ENCODE data around the gene PTGER1.

The PTGER1 gene

DNA sequence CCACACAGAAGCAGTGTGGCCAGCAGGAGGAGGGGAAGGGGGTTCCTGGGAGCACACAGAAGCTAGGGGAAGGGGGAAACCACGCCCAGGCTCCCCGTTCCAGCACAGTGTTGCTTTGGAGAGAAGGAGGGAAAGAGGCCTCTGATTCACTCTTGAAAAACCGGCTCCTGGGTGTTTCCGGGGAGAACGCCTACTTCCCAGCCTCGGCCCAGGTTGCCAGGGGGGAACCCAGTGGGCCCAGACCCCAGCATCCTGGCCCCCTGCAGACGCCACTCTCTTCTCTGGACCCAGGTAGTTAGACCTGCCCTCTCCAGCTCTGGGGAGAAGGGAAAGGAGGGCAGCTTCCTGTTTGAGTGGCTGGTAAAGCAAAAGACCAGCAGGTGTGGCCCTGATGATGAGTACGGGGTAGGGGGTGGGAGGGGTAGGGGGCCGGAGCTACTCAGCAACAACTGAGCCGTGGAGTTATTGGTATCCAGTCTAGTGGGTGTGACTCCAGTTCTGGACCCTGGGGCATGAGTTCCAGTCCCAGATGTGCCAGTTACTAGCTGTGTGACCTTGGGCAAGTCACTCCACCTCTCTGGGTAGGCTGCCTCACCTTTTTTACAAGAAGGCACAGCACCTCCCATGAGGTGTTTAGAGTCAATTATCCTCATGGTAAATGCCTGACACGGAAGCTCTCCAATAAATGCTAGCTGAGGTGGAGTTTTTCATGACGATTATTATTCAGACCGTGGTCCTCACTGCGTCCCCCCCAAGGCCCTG lies 19.9 kb upstream of the PTGER1 start:
- Mint-ChIP-seq H3K27ac (peak overlapping the region; percentile 84), H3K4me3 (peak overlapping the region; percentile 85), H3K36me3 (peaks cover 9% of the 10 kb centered on the region), H3K9me3 (no peaks in the 10 kb centered on the region), H3K4me1 (peaks cover 33% of the 10 kb centered on the region), H3K27me3 (peaks cover 26% of the 10 kb centered on the region)
- no peak for DNase-seq
- CTCF ChIA-PET = interaction anchor here (0.6 to 4.6 kb wide), 6 partner anchors 9 to 62 kb away, joined by 3 to 19 read pairs (median 5); partner anchors contain the start of gene PTGER1

DNA sequence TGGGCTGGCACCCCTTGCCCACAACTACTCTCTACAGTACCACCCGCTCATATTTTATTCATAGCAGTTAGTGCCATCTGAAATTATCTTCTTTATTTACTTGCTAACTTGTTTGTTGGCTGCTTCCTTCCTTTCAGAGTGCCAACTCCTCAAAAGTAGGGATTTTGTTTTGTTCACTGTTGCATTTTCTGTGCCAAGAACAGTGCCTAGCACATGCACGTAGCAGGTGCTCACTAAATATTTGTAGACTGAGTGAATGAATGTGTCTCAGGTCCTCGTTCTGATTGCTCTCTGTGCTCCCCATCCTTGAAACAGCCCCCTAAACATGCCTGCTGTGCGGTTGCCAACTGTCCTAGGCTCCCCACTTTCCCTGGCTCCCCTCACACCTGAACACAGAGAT lies 19.3 kb upstream of the PTGER1 start:
- H3K9me3 Mint-ChIP-seq = no peaks in the 10 kb centered on the region
- peaks cover 26% of the 10 kb centered on the region for H3K27me3 Mint-ChIP-seq
- CTCF ChIA-PET = interaction anchor here (1.2 to 4.6 kb wide), 2 partner anchors 15 to 63 kb away, joined by 3 to 19 read pairs; no protein-coding TSS in a partner anchor
- peaks cover 33% of the 10 kb centered on the region for H3K4me1 Mint-ChIP-seq
- peaks cover 14% of the 10 kb centered on the region for H3K36me3 Mint-ChIP-seq
- H3K4me3 Mint-ChIP-seq = peak overlapping the region; percentile 85
- H3K27ac Mint-ChIP-seq = no peak overlapping the region
- DNase-seq = no peak

DNA sequence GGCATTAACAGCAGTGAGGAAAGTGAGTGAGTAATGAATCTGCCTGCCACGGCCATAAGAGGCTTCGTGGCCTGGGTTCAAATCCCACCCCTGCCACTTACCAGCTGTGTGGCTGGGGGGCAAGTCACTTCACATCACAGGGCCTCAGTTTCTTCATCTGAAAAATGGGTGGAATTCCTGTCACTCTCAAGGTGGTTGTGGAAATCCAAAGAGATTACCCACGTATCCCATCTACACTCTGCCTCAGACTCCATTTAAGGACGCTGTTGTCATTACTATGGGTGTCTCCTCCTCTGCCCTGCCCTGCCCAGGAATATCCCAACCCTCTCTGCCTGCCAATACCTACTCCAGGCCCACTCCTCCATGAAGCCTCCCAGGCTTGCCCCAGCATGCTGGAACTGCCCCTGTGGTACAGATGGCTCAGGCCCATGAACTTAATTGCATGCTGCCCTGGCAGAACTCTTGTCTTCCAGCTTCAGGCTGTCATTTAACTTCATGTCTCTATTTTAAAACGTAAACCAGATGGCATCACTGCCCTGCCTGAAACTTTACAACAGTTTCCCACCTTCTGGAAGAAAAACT lies 17.7 kb upstream of the PTGER1 start:
- Mint-ChIP-seq H3K9me3 (no peaks in the 10 kb centered on the region), H3K4me1 (peaks cover 33% of the 10 kb centered on the region), H3K27me3 (peaks cover 18% of the 10 kb centered on the region), H3K4me3 (no peak overlapping the region), H3K27ac (no peak overlapping the region), H3K36me3 (peaks cover 21% of the 10 kb centered on the region)
- no peak for DNase-seq
- CTCF ChIA-PET = interaction anchor here (1.1 to 2.3 kb wide), 3 partner anchors 11 to 14 kb away, joined by 5 to 17 read pairs (median 7); no protein-coding TSS in a partner anchor

DNA sequence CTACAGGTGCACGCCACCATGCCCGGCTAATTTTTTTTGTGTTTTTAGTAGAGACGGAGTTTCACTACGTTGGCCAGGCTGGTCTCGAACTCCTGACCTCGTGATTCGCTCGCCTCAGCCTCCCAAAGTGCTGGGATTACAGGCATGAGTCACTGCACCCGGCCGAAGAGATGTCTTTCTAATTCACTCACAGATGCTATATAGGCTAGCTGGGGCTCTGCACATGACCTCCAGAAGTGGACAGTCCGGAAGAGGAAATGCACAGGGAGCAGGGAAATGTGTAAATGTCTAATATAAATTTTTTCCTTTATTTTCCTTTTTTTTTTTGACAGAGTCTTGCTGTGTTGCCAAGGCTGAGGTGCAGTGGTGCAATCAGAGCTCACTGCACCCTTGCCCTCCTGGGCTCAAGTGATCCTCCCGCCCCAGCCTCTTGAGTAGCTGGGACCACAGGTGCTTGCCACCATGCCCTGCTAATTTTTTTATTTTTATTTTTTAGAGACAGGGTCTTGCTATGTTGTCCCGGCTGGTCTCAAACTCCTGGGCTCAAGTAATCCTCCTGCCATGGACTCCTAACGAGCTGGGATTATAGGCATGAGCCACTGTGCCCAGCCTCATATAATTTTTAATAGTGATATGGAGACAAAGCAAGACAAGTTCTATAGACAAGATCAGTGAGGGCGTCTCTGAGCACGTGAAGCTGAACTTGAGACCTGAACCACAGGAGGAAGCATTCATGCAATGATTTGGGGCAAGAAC lies 12.4 kb upstream of the PTGER1 start:
- no peak overlapping the region for H3K27ac Mint-ChIP-seq

DNA sequence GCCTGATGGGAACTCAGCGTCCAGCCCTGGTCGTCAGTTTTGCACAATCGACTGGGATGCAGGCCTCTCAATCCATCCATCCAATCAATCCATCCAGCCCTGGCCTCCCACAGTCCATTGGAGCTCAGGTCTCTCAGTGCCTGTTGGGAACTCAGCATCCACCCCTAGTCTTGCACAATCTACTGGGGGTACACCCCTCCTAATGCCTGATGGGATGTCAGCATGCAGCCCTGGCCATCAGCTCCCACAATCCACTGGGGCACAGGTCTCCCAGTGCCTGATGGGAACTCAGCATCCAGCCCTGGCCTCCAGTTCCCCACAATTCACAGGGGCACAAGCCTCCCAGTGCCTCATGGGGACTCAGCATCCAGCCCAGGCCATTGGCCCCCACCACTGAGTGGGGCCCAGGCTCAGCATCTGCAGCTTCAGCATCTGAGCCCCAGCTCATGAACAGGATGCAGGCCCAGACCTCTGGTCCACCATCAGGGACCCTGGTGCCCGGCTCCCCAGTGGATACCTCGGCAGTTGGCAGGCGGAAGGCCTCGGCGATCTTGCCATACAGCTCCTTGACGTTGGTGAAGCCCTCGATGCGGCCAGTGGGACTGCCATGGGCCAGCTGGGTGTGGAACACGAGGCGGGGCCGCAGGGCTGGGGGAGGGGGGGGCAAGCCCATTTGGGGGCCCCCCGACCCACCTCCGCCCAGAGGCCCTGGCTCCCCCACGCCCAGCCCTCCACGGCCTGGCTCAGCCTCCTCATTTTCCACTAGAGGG lies 7.2 kb upstream of the PTGER1 start:
- Mint-ChIP-seq H3K4me3 (no peak overlapping the region), H3K27me3 (no peaks in the 10 kb centered on the region), H3K9me3 (no peaks in the 10 kb centered on the region), H3K27ac (no peak overlapping the region), H3K4me1 (peaks cover 16% of the 10 kb centered on the region), H3K36me3 (peaks cover 20% of the 10 kb centered on the region)
- no peak for DNase-seq
- CTCF ChIA-PET = interaction anchor here (0.9 to 1.4 kb wide), 3 partner anchors 16 to 50 kb away, joined by 3 to 8 read pairs (median 5); no protein-coding TSS in a partner anchor

More for the DNA sequence above, 12.4 kb upstream of the PTGER1 start:
- CTCF ChIA-PET = interaction anchor here (1.0 to 2.5 kb wide), 5 partner anchors 9 to 31 kb away, joined by 3 to 12 read pairs (median 4); partner anchors contain the start of genes DNAJB1, GIPC1 and PTGER1
- Mint-ChIP-seq H3K27me3 (no peaks in the 10 kb centered on the region), H3K36me3 (peaks cover 28% of the 10 kb centered on the region), H3K4me3 (no peak overlapping the region), H3K9me3 (no peaks in the 10 kb centered on the region), H3K4me1 (peaks cover 11% of the 10 kb centered on the region)
- DNase-seq = no peak

DNA sequence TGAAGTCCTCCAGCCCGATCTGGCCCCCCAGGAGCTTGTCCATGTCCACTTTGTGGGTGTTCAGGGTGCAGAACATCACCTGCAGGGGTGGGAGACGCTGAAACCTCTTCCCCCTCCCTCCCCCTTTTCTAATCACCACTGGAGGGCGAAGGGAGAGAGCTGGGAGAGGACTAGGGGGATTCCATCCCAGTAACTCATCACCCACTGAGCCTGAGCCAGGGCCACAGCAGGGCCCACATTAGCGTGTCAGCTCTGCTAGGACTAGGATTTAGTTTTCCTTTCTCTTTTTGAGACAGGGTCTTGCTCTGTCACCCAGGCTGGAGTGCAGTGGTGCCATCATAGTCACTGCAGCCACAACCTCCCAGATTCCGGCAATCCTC lies 5.5 kb upstream of the PTGER1 start:
- CTCF ChIA-PET = interaction anchor here (0.6 to 4.4 kb wide), 17 partner anchors 9 to 344 kb away, joined by 3 to 31 read pairs (median 4); partner anchors contain the start of genes ASF1B, DNAJB1, GIPC1 and PKN1
- Mint-ChIP-seq H3K4me1 (peaks cover 17% of the 10 kb centered on the region), H3K9me3 (no peaks in the 10 kb centered on the region), H3K27ac (no peak overlapping the region), H3K4me3 (no peak overlapping the region), H3K36me3 (peaks cover 16% of the 10 kb centered on the region), H3K27me3 (peaks cover 12% of the 10 kb centered on the region)
- no peak for DNase-seq

DNA sequence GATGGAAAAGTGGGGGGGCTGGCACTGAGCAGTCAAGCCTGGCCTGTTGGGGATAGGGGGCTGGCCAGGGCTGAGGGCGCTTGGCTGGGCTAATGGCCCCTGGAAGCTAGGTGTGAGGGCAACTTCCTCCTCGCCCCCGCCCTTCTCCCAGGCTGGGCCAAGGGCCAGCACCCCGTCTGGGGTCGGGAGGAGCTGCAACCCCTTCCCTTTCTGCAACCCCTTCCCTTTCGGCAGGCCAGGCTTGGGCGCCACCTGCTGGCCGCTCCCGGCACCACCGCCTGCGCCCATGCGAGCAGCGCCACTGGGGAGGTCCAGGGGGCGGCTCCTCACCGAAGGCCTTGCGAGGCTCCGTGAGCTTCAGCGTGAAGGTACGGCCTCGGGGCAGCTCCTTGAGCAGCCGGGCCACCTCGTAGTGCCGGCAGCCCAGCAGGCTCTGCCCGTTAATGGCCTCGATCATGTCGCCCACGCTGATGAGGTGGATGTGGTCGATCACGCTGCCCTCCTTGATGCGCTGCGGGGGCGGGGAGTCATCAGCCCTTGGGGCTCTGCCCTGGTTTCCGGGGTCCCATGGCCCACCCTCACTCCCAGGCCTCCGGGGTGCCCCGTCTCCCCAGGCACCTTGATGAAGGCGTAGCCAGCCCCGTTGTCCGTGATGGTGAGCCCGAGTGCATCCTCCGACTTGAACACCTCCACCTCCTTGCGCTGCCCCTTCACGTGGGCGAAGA lies 5.0 kb upstream of the PTGER1 start:
- peaks cover 16% of the 10 kb centered on the region for H3K36me3 Mint-ChIP-seq
- CTCF ChIA-PET = interaction anchor here (0.6 to 4.4 kb wide), 17 partner anchors 8 to 344 kb away, joined by 3 to 31 read pairs (median 4); partner anchors contain the start of genes ASF1B, GIPC1 and PKN1
- peak; percentile 82 for DNase-seq
- H3K4me1 Mint-ChIP-seq = peaks cover 21% of the 10 kb centered on the region
- H3K4me3 Mint-ChIP-seq = no peak overlapping the region
- peaks cover 17% of the 10 kb centered on the region for H3K27me3 Mint-ChIP-seq
- H3K27ac Mint-ChIP-seq = no peak overlapping the region
- no peaks in the 10 kb centered on the region for H3K9me3 Mint-ChIP-seq

DNA sequence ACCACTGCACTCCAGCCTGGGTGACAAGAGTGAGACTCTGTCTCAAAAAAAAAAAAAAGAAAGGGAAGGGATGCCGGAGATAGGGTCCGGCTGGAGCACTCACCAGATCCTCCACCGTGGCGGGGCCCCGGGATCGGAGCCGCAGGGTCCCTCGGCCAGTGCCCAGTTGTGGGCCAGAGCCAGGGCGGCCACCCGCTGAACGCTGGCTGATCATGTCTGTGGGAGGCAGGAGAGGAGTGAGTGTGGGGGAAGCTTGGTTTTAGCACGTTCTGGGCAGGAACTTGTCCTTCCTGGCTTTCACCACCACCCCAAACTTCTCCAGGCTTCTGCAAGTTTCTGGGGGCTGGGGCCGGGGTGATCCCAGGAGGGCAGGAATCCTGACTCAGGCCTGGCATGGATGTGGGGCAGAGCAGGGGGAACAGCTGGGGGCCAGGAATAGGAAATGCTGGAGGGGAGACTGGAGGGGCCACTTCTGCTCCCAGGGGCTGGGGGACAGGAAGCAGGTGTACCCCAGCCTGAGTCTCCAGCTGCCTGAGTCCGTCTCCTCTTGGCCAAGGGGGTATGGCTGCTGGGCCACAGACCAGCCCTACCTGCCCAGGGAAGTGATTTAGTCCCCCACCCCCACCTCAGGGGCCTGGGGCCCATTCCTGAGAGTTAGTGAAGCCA lies 4.3 kb upstream of the PTGER1 start:
- H3K27ac Mint-ChIP-seq = no peak overlapping the region
- H3K4me1 Mint-ChIP-seq = peaks cover 28% of the 10 kb centered on the region
- no peaks in the 10 kb centered on the region for H3K9me3 Mint-ChIP-seq
- DNase-seq = no peak
- H3K36me3 Mint-ChIP-seq = peaks cover 16% of the 10 kb centered on the region
- H3K4me3 Mint-ChIP-seq = no peak overlapping the region
- CTCF ChIA-PET = interaction anchor here (1.0 to 4.4 kb wide), 11 partner anchors 10 to 343 kb away, joined by 3 to 31 read pairs (median 10); partner anchors contain the start of genes ASF1B, GIPC1 and PKN1
- peaks cover 24% of the 10 kb centered on the region for H3K27me3 Mint-ChIP-seq

DNA sequence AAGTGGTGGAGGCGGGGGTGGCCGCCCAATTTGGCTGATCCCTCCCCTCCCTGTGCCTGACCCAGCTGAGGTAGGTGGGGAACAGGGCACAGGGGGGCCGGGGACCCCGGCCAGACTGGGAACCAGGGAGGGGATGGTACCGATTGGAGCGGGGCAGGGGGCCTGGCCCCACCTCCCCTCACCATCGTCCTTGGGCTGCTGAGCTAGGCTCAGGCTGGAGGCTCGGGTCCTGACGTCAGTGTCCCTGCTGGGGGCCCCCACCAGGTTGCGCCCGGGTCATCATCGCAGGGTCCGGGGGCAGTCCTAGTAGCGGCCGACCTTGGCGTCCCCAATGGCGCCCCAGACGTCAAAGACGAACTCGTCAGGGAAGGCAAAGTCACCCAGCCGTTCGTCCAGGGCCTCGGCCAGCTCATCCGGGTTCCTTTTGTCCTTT lies 3.0 kb upstream of the PTGER1 start:
- Mint-ChIP-seq H3K27ac (no peak overlapping the region), H3K4me1 (peaks cover 33% of the 10 kb centered on the region), H3K36me3 (peaks cover 14% of the 10 kb centered on the region), H3K27me3 (peaks cover 33% of the 10 kb centered on the region), H3K4me3 (no peak overlapping the region), H3K9me3 (no peaks in the 10 kb centered on the region)
- CTCF ChIA-PET = interaction anchor here (0.8 to 4.4 kb wide), 7 partner anchors 11 to 342 kb away, joined by 3 to 31 read pairs (median 7); partner anchors contain the start of genes ASF1B, GIPC1 and PKN1
- no peak for DNase-seq

DNA sequence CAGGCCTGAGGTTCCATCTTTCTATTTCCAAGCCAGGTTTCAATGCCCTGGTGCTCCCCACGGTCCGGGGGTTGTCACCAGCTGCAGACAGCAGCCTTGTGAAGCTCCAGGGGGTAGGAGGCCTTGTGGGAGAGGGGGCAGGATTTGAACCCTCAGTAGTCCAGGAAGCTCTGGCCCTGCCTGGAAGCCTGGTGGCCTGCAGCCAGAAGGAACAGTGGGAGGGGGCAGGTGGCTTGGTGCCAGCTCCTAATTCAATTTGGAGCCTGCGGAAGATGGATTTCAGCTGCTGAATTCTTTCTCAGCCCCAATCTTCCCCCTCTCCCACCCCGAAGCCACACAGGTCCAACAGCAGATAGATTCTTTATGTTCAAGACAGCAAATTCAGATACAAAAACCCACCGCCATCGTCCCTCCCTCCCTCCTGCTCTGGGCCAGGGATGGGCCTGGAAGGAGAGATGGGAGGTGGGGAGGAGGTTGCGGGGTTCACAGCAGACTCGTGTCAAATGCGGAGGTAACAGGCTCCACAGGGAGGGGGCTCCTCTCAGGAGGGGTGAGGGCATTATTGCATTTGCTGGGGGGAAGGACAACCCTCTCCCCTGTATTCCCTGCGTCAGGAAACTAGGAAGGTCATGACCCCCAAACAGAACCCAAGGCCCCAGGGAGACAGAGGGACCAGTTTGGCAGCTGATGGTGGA lies 2.4 kb upstream of the PTGER1 start:
- CTCF ChIA-PET = interaction anchor here (0.8 to 4.4 kb wide), 4 partner anchors 44 to 341 kb away, joined by 3 to 31 read pairs (median 6); partner anchors contain the start of genes ASF1B and PKN1
- H3K4me3 Mint-ChIP-seq = no peak overlapping the region

DNA sequence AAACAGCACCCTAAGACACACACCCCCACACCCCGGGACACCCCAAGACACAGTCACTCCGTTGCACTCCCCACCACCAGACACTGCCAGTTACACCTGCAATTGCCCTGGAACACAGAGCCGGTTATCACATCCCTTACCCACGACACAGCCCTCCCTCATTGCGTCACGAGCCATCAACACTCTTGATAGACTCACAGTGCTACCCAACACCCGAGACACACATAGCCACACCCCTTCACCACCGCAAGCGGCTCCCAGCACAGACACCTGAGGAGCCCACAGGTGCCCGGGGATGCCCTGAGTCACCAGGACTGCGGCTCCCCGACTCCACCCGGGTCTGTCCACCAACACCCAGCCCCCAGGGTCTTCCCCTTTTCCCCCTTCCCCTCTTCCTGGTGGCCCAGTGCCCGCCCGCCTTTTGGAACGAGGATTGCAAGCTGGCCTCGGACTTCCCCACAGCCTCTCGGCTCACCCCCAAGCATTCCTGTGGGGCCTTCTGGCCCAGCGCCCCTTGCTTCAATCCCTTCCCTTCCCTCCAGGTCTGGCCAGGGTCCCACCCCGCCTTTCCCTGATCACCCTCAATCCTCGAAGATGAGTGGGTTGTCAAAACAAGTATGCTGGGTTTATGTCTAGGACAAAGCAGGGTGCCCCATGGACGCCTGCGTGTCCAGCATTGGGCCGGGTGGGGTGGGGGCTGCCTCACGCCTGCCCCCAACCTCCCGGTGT lies 1.7 kb upstream of the PTGER1 start:
- peaks cover 13% of the 10 kb centered on the region for H3K36me3 Mint-ChIP-seq
- CTCF ChIA-PET = interaction anchor here (1.3 to 4.4 kb wide), 2 partner anchors 45 to 340 kb away, joined by 7 to 31 read pairs; partner anchors contain the start of genes ASF1B and PKN1
- H3K27ac Mint-ChIP-seq = no peak overlapping the region
- no peak overlapping the region for H3K4me3 Mint-ChIP-seq
- no peak for DNase-seq
- H3K9me3 Mint-ChIP-seq = no peaks in the 10 kb centered on the region
- H3K27me3 Mint-ChIP-seq = peaks cover 46% of the 10 kb centered on the region
- H3K4me1 Mint-ChIP-seq = peaks cover 42% of the 10 kb centered on the region

More for the DNA sequence above, 2.4 kb upstream of the PTGER1 start:
- no peak overlapping the region for H3K27ac Mint-ChIP-seq
- H3K27me3 Mint-ChIP-seq = peaks cover 39% of the 10 kb centered on the region
- peaks cover 13% of the 10 kb centered on the region for H3K36me3 Mint-ChIP-seq
- DNase-seq = no peak
- peaks cover 39% of the 10 kb centered on the region for H3K4me1 Mint-ChIP-seq
- H3K9me3 Mint-ChIP-seq = no peaks in the 10 kb centered on the region
